Measurements from ENCODE around the gene ITPR1.

The ITPR1 gene

GRCh38 chr3:4866866-4867265 lies 373.7 kb downstream of the ITPR1 start:
- peak; percentile 36 for FAIRE-seq

GRCh38 chr3:4877173-4877787 lies 384.1 kb downstream of the ITPR1 start:
- FAIRE-seq, result no peak

- no peak for FAIRE-seq
Measured at GRCh38 chr3:4880850-4881249, 387.7 kb downstream of the ITPR1 start.

- FAIRE-seq, result no peak
Measured at GRCh38 chr3:4882548-4882947, 389.4 kb downstream of the ITPR1 start.

GRCh38 chr3:4883011-4883410 lies 389.9 kb downstream of the ITPR1 start:
- no peak for FAIRE-seq

- no peak for FAIRE-seq
Measured at GRCh38 chr3:4884888-4885287, 391.7 kb downstream of the ITPR1 start.

GRCh38 chr3:4885316-4885715 lies 392.2 kb downstream of the ITPR1 start:
- FAIRE-seq, result no peak

GRCh38 chr3:4886448-4886847 lies 393.3 kb downstream of the ITPR1 start:
- FAIRE-seq, result no peak

GRCh38 chr3:4887177-4887576 lies 394.0 kb downstream of the ITPR1 start:
- FAIRE-seq, result no peak

- FAIRE-seq, result no peak
Measured at GRCh38 chr3:4888913-4889846, 396.0 kb downstream of the ITPR1 start.

- FAIRE-seq, result no peak
Measured at GRCh38 chr3:4889896-4890295, 396.7 kb downstream of the ITPR1 start.

GRCh38 chr3:4894891-4895530 lies 401.9 kb downstream of the ITPR1 start:
- no peak for FAIRE-seq

- no peak for FAIRE-seq
Measured at GRCh38 chr3:4895838-4896237, 402.7 kb downstream of the ITPR1 start.
